Measurements from ENCODE around the gene C2CD4D.
A peak's percentile ranks its signal among the peaks of the same experiment; 100 is the strongest.

Gene C2CD4D

DNA sequence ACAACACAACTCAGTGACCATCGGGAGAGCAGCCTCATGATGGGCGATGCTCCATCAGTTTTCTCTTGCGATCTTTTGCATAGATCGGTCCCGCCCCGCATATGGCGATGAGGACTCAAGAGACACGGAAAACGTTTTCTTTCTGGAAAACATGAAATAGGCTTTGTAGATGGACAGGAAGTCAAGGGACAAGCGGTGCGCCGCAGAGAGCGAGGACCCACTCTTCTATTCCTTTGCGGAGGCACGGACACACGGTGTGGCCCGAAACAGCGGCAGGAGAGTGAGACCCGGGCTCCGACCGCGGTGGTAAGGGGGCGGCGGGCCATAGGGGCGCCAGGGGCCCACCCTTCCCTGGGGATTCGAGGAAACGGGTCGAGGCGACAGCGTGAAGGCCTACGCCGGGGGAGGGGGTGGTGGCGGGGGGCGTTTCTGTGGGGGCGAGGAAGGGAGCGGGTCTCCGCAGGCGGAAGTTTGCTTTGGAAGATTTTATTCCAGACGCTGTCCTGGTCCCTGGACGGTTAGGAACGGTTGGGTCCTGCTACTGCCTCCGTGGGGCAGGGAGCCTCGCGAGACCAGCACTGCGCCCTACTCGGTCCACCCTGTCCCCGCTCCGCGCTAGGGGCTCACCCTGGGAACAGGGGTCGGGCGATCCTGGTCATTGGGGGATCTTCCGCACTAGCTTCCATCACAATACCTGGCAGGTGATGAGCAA is 48.5 kb downstream of the C2CD4D start:
- no peak overlapping the region for H3K27ac ChIP-seq
- no peaks in the 10 kb centered on the region for H3K36me3 ChIP-seq (replicated peaks)
- DNase-seq = peak; percentile 11
- H3K4me3 ChIP-seq (ENCODE audit: low read depth, low read length) = peak overlapping the region; percentile 79
- TF ChIP-seq CTCF (IDR thresholded peaks at IDR 0.05; ENCODE audit: low read depth, low read length, missing control alignments) = no peak
- in situ Hi-C loops (cut with HindIII; ENCODE audit: low pct_ligation_motif_present, low sequenced_read_pairs) = no loop called here
- no peaks in the 10 kb centered on the region for H3K27me3 ChIP-seq (replicated peaks)

DNA sequence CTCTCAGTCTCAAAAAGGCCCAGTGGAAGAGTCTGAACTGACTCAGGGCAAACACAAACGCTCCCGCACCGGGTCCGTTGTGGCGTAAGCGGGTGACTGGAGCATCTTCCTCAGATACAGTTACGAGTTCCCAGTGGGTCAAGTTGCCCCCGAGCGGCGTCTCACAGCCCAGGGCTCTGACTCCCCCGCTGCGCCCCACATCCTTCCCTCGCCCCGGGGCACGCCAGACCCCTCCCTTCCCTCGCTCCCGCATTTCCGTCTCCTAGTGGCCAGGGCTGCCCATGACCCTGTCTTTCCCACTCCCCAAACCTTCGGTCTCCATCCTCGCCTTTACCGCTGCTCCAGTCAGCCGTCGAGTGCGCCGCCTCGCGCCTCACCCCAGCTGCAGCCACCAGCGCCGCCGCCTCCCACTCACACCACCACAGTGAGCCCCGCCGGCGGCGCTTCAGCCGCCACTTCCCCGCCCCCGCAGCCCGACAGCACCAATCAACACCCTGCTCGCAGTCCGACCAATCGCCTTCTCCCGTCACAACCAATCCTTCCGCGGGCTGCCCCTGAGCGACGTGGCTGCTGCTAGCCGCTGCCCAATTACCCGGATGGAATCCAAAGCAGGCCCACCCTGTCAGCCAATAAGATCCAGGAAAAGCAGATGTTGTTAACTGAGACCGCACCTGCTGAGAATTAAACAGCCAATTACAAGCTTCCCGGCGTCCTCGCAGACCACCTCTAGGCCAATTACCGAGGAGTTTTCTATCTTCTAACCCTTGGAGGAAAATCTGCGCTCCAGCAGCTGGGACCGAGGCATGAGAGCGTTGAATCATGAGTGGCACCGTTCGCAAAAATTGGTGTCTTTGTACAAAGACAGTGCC is 49.3 kb downstream of the C2CD4D start, which contains the start of gene TDRKH:
Gene TDRKH (minus strand): TSS at position 430 of the 869 bp plus-strand sequence. CDS start 7,478 bp downstream, outside the sequence.
- Histone ChIP-seq H3K27ac (no peak within 1 kb of the TSS), H3K27me3 (replicated peaks) (no peaks in the 10 kb centered on the region), H3K4me3 (ENCODE audit: low read depth, low read length) (peak within 1 kb of the TSS; percentile 79), H3K36me3 (replicated peaks) (no peaks in the 10 kb centered on the region)
- peak; percentile 100 for DNase-seq
- in situ Hi-C loops (cut with HindIII; ENCODE audit: low pct_ligation_motif_present, low sequenced_read_pairs) = no loop called here
- peak; percentile 30 for TF ChIP-seq CTCF (IDR thresholded peaks at IDR 0.05; ENCODE audit: low read depth, low read length, missing control alignments)
